Fibroblast of lung (primary cell): Measurements from ENCODE around the gene SPTA1. TPM values are rescaled to one million over a fixed set of nuclear protein-coding genes. Genes with fewer than 3 reads are reported as not detected.

ENCODE experiments used
- DNase-seq, 2 donors: peaks; one replicate each; pipeline versions ENCODE4 v3.0.0 to v3.0.0-alpha.2; 2010; ENCODE audit warnings: low read depth in 2 of 2
- H2AFZ ChIP-seq: 2 replicates; pipeline ENCODE4 v1.5.1; 2012; ENCODE audit warnings: low read length, control low read depth, inconsistent platforms
- H3K27ac ChIP-seq: 2 replicates; pipeline ENCODE4 v1.5.1; 2011; ENCODE audit warnings: low read length, control low read depth; ENCODE audit not compliant: insufficient read depth
- H3K27me3 ChIP-seq: 2 replicates; pipeline ENCODE4 v1.5.1; 2011; ENCODE audit warnings: mild to moderate bottlenecking, low read length; ENCODE audit not compliant: control insufficient read depth, insufficient read depth
- H3K36me3 ChIP-seq: 2 replicates; pipeline ENCODE4 v1.5.1; 2011; ENCODE audit warnings: low read length; ENCODE audit not compliant: control insufficient read depth, insufficient read depth
- H3K4me1 ChIP-seq: 2 replicates; pipeline ENCODE4 v1.5.1; 2011; ENCODE audit warnings: low read length; ENCODE audit not compliant: control insufficient read depth, insufficient read depth; ENCODE audit errors: extremely low read depth
- H3K4me2 ChIP-seq: 2 replicates; pipeline ENCODE4 v1.5.1; 2011; ENCODE audit warnings: low read length, control low read depth; ENCODE audit not compliant: insufficient read depth; ENCODE audit errors: extremely low read depth
- H3K4me3 ChIP-seq, 4 experiments: fragments of 200-600 bp in 1 of 4; sonication (generic) in 1 of 4; replicated peaks in 1 of 4; 2 replicates each; pipeline ENCODE4 v1.5.1; 2011 to 2016; ENCODE audit warnings: low read length in 4 of 4, low read depth in 3 of 4, mild to moderate bottlenecking in 3 of 4, control low read depth in 2 of 4, inconsistent platforms in 1 of 4, mixed read lengths in 1 of 4; ENCODE audit not compliant: insufficient read depth in 1 of 4; ENCODE audit errors: control extremely low read depth in 1 of 4
- H3K79me2 ChIP-seq: 2 replicates; pipeline ENCODE4 v1.5.1; 2012; ENCODE audit warnings: mild to moderate bottlenecking, low read length, inconsistent platforms; ENCODE audit not compliant: control insufficient read depth, insufficient read depth
- H3K9ac ChIP-seq: 2 replicates; pipeline ENCODE4 v1.5.1; 2011; ENCODE audit warnings: mild to moderate bottlenecking, low read length, control low read depth; ENCODE audit not compliant: insufficient read depth
- H3K9me3 ChIP-seq: 2 replicates; pipeline ENCODE4 v1.5.1; 2012; ENCODE audit warnings: low read depth, low read length; ENCODE audit not compliant: control insufficient read depth, insufficient read depth
- H4K20me1 ChIP-seq: 2 replicates; pipeline ENCODE4 v1.5.1; 2011; ENCODE audit warnings: low read length; ENCODE audit not compliant: control insufficient read depth, insufficient read depth; ENCODE audit errors: extremely low read depth
- EZH2 ChIP-seq: IDR thresholded peaks from 2 replicates; pipeline ENCODE4 v1.5.1; 2012; ENCODE audit warnings: low read length, control low read depth, mild to moderate bottlenecking; ENCODE audit errors: missing control alignments
- polyA minus RNA-seq: library from RNA; depleted of rRNA, polyadenylated mRNA; stranded (reverse); fragments of >200 nt; gene quantifications from 2 replicates; pipeline ENCODE4 v1.2.3, GENCODE V29; 2011; ENCODE audit warnings: low replicate concordance
- polyA plus RNA-seq, 2 donors: library from polyadenylated mRNA; depleted of rRNA in 1 of 2; stranded (reverse) in 1 of 2; unstranded in 1 of 2; fragments of >200 nt; gene quantifications; 2 replicates each; pipeline ENCODE4 v1.2.1, GENCODE V29; 2011 to 2012; ENCODE audit warnings: missing spikeins in 1 of 2
- total RNA-seq: library from RNA; depleted of rRNA; stranded (reverse); fragments of >200 nt; gene quantifications from 2 replicates; pipeline ENCODE4 v1.2.1, GENCODE V29; 2014
- TF ChIP-seq, protein P1 (sequence below), 2 donors: IDR thresholded peaks in 1 of 2; conservative IDR thresholded peaks in 1 of 2; 1 replicate in 1 of 2; 2 replicates in 1 of 2; pipeline ENCODE4 v1.5.1; 2011 to 2012; ENCODE audit warnings: low read length in 2 of 2, control low read depth in 1 of 2, inconsistent platforms in 1 of 2, low read depth in 1 of 2, mild to moderate bottlenecking in 1 of 2

Gene SPTA1
- under 0.01 and 0.17 TPM in 2 replicates for total RNA-seq
- polyA plus RNA-seq, result 0.07 TPM in 1 of 2 replicates, not detected in the other
- not detected in 2 replicates for polyA plus RNA-seq (2012)
- polyA minus RNA-seq, result not detected in 2 replicates

- no peak within 1 kb of the TSS for H3K4me2 ChIP-seq
- no peaks in the 10 kb centered on the region for H3K9me3 ChIP-seq
- no peak for DNase-seq
- no peak within 1 kb of the TSS for H3K9ac ChIP-seq
- no peaks in the 10 kb centered on the region for H3K36me3 ChIP-seq
- TF ChIP-seq EZH2, result no peak
- TF ChIP-seq, protein P1, sequence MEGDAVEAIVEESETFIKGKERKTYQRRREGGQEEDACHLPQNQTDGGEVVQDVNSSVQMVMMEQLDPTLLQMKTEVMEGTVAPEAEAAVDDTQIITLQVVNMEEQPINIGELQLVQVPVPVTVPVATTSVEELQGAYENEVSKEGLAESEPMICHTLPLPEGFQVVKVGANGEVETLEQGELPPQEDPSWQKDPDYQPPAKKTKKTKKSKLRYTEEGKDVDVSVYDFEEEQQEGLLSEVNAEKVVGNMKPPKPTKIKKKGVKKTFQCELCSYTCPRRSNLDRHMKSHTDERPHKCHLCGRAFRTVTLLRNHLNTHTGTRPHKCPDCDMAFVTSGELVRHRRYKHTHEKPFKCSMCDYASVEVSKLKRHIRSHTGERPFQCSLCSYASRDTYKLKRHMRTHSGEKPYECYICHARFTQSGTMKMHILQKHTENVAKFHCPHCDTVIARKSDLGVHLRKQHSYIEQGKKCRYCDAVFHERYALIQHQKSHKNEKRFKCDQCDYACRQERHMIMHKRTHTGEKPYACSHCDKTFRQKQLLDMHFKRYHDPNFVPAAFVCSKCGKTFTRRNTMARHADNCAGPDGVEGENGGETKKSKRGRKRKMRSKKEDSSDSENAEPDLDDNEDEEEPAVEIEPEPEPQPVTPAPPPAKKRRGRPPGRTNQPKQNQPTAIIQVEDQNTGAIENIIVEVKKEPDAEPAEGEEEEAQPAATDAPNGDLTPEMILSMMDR (conservative IDR thresholded peaks at IDR 0.05 in 1 of 2, IDR thresholded peaks at IDR 0.05 in 1 of 2; ENCODE audit: low read depth in 1 of 2, low read length in 2 of 2), result no peak
- H3K27me3 ChIP-seq, result no peaks in the 10 kb centered on the region
- H3K79me2 ChIP-seq, result no peaks in the 10 kb centered on the region
- no peaks in the 10 kb centered on the region for H3K4me1 ChIP-seq
- H3K4me3 ChIP-seq, result no peak within 1 kb of the TSS
- no peak within 1 kb of the TSS for H2AFZ ChIP-seq
- no peaks in the 10 kb centered on the region for H4K20me1 ChIP-seq
- H3K27ac ChIP-seq, result no peak within 1 kb of the TSS
Measured at GRCh38 chr1:158686111-158687009, at the start of gene SPTA1. Gene SPTA1 (minus strand): TSS chr1:158686715. CDS start chr1:158686517, 198 bp downstream.

- Histone ChIP-seq H4K20me1 (no peaks in the 10 kb centered on the region), H3K9me3 (no peaks in the 10 kb centered on the region), H3K9ac (no peak overlapping the region), H3K27me3 (no peaks in the 10 kb centered on the region), H3K4me1 (no peaks in the 10 kb centered on the region), H3K4me2 (no peak overlapping the region), H3K27ac (no peak overlapping the region), H3K36me3 (no peaks in the 10 kb centered on the region), H3K79me2 (no peaks in the 10 kb centered on the region), H3K4me3 (no peak overlapping the region), H2AFZ (no peak overlapping the region)
- TF ChIP-seq, protein P1 (conservative IDR thresholded peaks at IDR 0.05 in 1 of 2, IDR thresholded peaks at IDR 0.05 in 1 of 2; ENCODE audit: low read depth in 1 of 2, low read length in 2 of 2), result no peak
- TF ChIP-seq EZH2, result no peak
- no peak for DNase-seq
Measured at GRCh38 chr1:158735848-158736247, 49.3 kb upstream of the SPTA1 start.

DNA sequence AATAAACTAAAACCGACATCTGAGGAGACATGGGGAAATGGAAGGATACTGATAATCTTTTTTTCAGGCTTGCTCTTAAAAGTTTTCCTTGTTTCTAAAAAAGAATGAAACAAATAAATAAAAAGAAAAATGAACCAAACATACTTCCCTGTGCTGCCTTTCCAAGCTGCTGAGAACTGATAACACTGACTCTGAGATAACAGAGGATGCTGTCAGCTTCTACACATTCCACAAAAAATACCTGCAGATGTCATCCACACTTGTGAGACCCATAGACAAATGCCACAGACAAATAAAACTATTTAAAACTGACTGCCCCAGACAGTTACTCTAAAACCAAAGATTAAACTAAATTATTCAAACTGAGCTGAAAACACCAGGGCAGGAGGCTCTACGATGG, 46.0 kb upstream of the SPTA1 start:
- Histone ChIP-seq H3K36me3 (no peaks in the 10 kb centered on the region), H3K9me3 (no peaks in the 10 kb centered on the region), H3K27me3 (no peaks in the 10 kb centered on the region), H3K4me2 (no peak overlapping the region), H3K27ac (no peak overlapping the region), H3K4me1 (no peaks in the 10 kb centered on the region), H3K79me2 (no peaks in the 10 kb centered on the region), H2AFZ (no peak overlapping the region), H3K9ac (no peak overlapping the region), H3K4me3 (no peak overlapping the region), H4K20me1 (no peaks in the 10 kb centered on the region)
- TF ChIP-seq, protein P1 (conservative IDR thresholded peaks at IDR 0.05 in 1 of 2, IDR thresholded peaks at IDR 0.05 in 1 of 2; ENCODE audit: low read depth in 1 of 2, low read length in 2 of 2), result no peak
- no peak for TF ChIP-seq EZH2
- no peak for DNase-seq
